Testis (tissue), 2 donors: ENCODE data around the gene MAN1C1.
"Not testable (repeated sequence)": the region's sequence is repeated elsewhere in the genome, so short reads cannot be mapped to it uniquely, and the experiment has no call there.

Experiments
- POLR2A ChIP-seq: fragments of 450-650 bp; IDR thresholded peaks from one replicate; pipeline ENCODE4 v1.6.1; 2017; ENCODE audit warnings: antibody characterized with exemption, mild to moderate bottlenecking, moderate library complexity
- TF ChIP-seq, protein P1 (sequence below), 3 experiments: fragments of 450-650 bp in 2 of 3; fragments of 200-600 bp in 1 of 3; sonication (generic) in 1 of 3; IDR thresholded peaks; one replicate each; pipeline ENCODE4 v1.5.1; 2016 to 2019; ENCODE audit warnings: antibody characterized with exemption in 3 of 3, mild to moderate bottlenecking in 2 of 3, moderate library complexity in 1 of 3

DNA sequence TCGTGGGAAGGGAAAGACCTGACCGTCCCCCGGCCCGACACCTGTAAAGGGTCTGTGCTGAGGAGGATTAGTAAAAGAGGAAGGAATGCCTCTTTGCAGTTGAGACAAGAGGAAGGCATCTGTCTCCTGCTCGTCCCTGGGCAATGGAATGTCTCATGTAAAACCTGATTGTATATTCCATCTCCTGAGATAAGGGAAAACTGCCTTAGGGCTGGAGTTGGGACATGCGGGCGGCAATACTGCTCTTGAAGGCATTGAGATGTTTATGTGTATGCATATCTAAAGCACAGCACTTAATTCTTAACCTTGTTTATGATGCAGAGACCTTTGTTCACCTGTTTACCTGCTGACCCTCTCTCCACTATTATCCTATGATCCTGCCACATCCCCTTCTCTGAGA is 28.4 kb upstream of the MAN1C1 start:
- TF ChIP-seq, protein P1, sequence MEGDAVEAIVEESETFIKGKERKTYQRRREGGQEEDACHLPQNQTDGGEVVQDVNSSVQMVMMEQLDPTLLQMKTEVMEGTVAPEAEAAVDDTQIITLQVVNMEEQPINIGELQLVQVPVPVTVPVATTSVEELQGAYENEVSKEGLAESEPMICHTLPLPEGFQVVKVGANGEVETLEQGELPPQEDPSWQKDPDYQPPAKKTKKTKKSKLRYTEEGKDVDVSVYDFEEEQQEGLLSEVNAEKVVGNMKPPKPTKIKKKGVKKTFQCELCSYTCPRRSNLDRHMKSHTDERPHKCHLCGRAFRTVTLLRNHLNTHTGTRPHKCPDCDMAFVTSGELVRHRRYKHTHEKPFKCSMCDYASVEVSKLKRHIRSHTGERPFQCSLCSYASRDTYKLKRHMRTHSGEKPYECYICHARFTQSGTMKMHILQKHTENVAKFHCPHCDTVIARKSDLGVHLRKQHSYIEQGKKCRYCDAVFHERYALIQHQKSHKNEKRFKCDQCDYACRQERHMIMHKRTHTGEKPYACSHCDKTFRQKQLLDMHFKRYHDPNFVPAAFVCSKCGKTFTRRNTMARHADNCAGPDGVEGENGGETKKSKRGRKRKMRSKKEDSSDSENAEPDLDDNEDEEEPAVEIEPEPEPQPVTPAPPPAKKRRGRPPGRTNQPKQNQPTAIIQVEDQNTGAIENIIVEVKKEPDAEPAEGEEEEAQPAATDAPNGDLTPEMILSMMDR (IDR thresholded peaks at IDR 0.05) = not testable (repeated sequence)
- TF ChIP-seq POLR2A = not testable (repeated sequence)
